Panc1 (cell line): Measurements from ENCODE around the gene DCTN5. TPM values are rescaled to one million over a fixed set of nuclear protein-coding genes. Genes with fewer than 3 reads are reported as not detected.

ENCODE experiments used
- ATAC-seq: fragments of 200-7000 bp; cut with Tn5 transposase; 2 replicates; pipeline ENCODE4 v1.9.1; 2020; ENCODE audit warnings: mild to moderate bottlenecking, moderate library complexity
- BruUV-seq: library from RNA; stranded (reverse); fragments of 400-500 nt; replicated peaks from 2 replicates; lab custom pipeline; 2021; lab: Mats Ljungman, UMichigan
- CTCF ChIA-PET: fragments of 300-600 bp; sonication (Branson Sonifier 250); formaldehyde crosslinking; loops from one replicate; lab custom pipeline; 2022; ENCODE audit warnings: antibody characterized with exemption; lab: Charles Lee
- POLR2A ChIA-PET: fragments of 300-600 bp; sonication (Branson Sonifier 250); formaldehyde crosslinking; loops from one replicate; lab custom pipeline; 2022; ENCODE audit warnings: antibody characterized with exemption; lab: Charles Lee
- DNase-seq: peaks from one replicate; pipeline ENCODE4 v3.0.0-alpha.2; 2010; ENCODE audit warnings: low read depth, low spot score
- H3K27ac ChIP-seq: 2 replicates; pipeline ENCODE4 v1.5.1; 2011; ENCODE audit warnings: mild to moderate bottlenecking, low read length, inconsistent platforms
- H3K27me3 ChIP-seq: fragments of 200-500 bp; sonication (Bioruptor generic); 2 replicates; pipeline ENCODE4 v1.6.0; 2014; ENCODE audit warnings: low read length, inconsistent platforms; ENCODE audit not compliant: control insufficient read depth, insufficient read depth
- H3K36me3 ChIP-seq: fragments of 200-500 bp; sonication (Bioruptor generic); 2 replicates; pipeline ENCODE4 v1.5.1; 2014; ENCODE audit warnings: inconsistent platforms, mild to moderate bottlenecking, low read length, moderate library complexity; ENCODE audit not compliant: control insufficient read depth, insufficient read depth
- H3K4me1 ChIP-seq: 2 replicates; pipeline ENCODE4 v1.5.1; 2011; ENCODE audit warnings: inconsistent platforms, mild to moderate bottlenecking, low read length, moderate library complexity; ENCODE audit not compliant: control insufficient read depth, insufficient read depth
- H3K4me3 ChIP-seq, 2 experiments: 2 replicates each; pipeline ENCODE4 v1.5.1; 2011 to 2012; ENCODE audit warnings: low read depth in 2 of 2, low read length in 2 of 2, mild to moderate bottlenecking in 2 of 2, inconsistent platforms in 1 of 2, moderate library complexity in 1 of 2
- H3K9me3 ChIP-seq: fragments of 200-500 bp; sonication (Bioruptor generic); 2 replicates; pipeline ENCODE4 v1.5.1; 2014; ENCODE audit warnings: low read depth, mild to moderate bottlenecking, inconsistent platforms, low read length, moderate library complexity; ENCODE audit not compliant: control insufficient read depth, insufficient read depth
- CTCF ChIP-seq: fragments of 450-650 bp; IDR thresholded peaks from 2 replicates; pipeline ENCODE4 v1.5.1; 2017; ENCODE audit warnings: mild to moderate bottlenecking
- POLR2AphosphoS5 ChIP-seq: IDR thresholded peaks from 2 replicates; pipeline ENCODE4 v1.6.1; 2012; ENCODE audit warnings: mild to moderate bottlenecking, low read depth, low read length, moderate library complexity
- REST ChIP-seq, 2 experiments: IDR thresholded peaks; 2 replicates each; pipeline ENCODE4 v1.6.1; 2011 to 2012; ENCODE audit warnings: low read depth in 2 of 2, control low read depth in 1 of 2, low read length in 1 of 2, mild to moderate bottlenecking in 1 of 2, moderate library complexity in 1 of 2; ENCODE audit not compliant: insufficient read depth in 1 of 2
- SIN3A ChIP-seq: IDR thresholded peaks from 2 replicates; pipeline ENCODE4 v1.6.1; 2012; ENCODE audit warnings: low read depth, mild to moderate bottlenecking, low read length, moderate library complexity, borderline replicate concordance; ENCODE audit not compliant: insufficient read depth
- TCF7L2 ChIP-seq: IDR thresholded peaks from 2 replicates; pipeline ENCODE4 v1.6.1; 2011; ENCODE audit warnings: mild to moderate bottlenecking, low read depth, low read length, inconsistent platforms
- in situ Hi-C: cut with HindIII; loops from 2 replicates; pipeline ENCODE4 v1.10.0; 2016; ENCODE audit warnings: low sequenced_read_pairs, low pct_unique_long_range_greater_than_20kb
- intact Hi-C: fragments of 100-400 bp; cut with micrococcal nuclease; formaldehyde crosslinking; loops from one replicate; pipeline ENCODE4 v1.10.0; 2022; ENCODE audit not compliant: unreplicated experiment
- total RNA-seq: library from RNA; stranded (reverse); gene quantifications from one replicate; pipeline ENCODE4 v1.2.1, GENCODE V29; 2021; ENCODE audit not compliant: unreplicated experiment

Gene DCTN5
- total RNA-seq, 1 experiment from 2014 or later, result 72.9 TPM

GRCh38 chr16:23682181-23682580 is 40.9 kb downstream of the DCTN5 start:
- intact Hi-C loops (no loop called here), in situ Hi-C loops (no loop called here)
- Histone ChIP-seq H3K27ac (no peak overlapping the region), H3K27me3 (no peaks in the 10 kb centered on the region), H3K4me3 (no peak overlapping the region), H3K36me3 (peaks cover 26% of the 10 kb centered on the region), H3K9me3 (no peaks in the 10 kb centered on the region), H3K4me1 (peaks cover 26% of the 10 kb centered on the region)
- ATAC-seq (no peak), DNase-seq (no peak)
- ChIA-PET POLR2A (no interaction called here), CTCF (interaction anchor here (0.7 kb wide), 1 partner anchor 237 kb away, joined by 3 read pairs; no protein-coding TSS in a partner anchor)
- no TSS peak for BruUV-seq
- TF ChIP-seq REST (IDR thresholded peaks at IDR 0.05; ENCODE audit: insufficient read depth in 1 of 2, low read depth in 2 of 2, low read length in 1 of 2) (no peak), TCF7L2 (no peak), CTCF (no peak), POLR2AphosphoS5 (no peak), SIN3A (no peak)

- CTCF ChIA-PET, result interaction anchor here (0.6 kb wide), 1 partner anchor 353 kb away, joined by 3 read pairs; no protein-coding TSS in a partner anchor
- in situ Hi-C loops (no loop called here), intact Hi-C loops (no loop called here)
- Histone ChIP-seq H3K36me3 (peaks cover 32% of the 10 kb centered on the region), H3K4me1 (peaks cover 15% of the 10 kb centered on the region), H3K9me3 (no peaks in the 10 kb centered on the region), H3K27me3 (no peaks in the 10 kb centered on the region), H3K4me3 (no peak overlapping the region), H3K27ac (no peak overlapping the region)
- ATAC-seq (no peak), DNase-seq (no peak)
- POLR2A ChIA-PET, result no interaction called here
- BruUV-seq, result no TSS peak
- TF ChIP-seq POLR2AphosphoS5, result no peak
- no peak for TF ChIP-seq REST (IDR thresholded peaks at IDR 0.05; ENCODE audit: insufficient read depth in 1 of 2, low read depth in 2 of 2, low read length in 1 of 2)
- no peak for TF ChIP-seq CTCF
- no peak for TF ChIP-seq TCF7L2
- TF ChIP-seq SIN3A, result no peak
Measured at GRCh38 chr16:23683487-23683886, 42.2 kb downstream of the DCTN5 start.
